Lung (tissue), 12 donors: ENCODE results near the gene ECD. TPM values are rescaled to one million over a fixed set of nuclear protein-coding genes. Genes with fewer than 3 reads are reported as not detected.

ENCODE experiments used
- ATAC-seq: fragments of 200-7000 bp; cut with Tn5 transposase; one replicate; pipeline ENCODE4 v1.9.1; 2020; ENCODE audit warnings: moderate number of reproducible peaks; ENCODE audit not compliant: insufficient read depth, low FRiP score
- DNase-seq, 3 donors: peaks; one replicate each; pipeline ENCODE4 v3.0.0-alpha.2; 2013 to 2017
- H3K27ac ChIP-seq, 2 donors: one replicate each; pipeline ENCODE4 v1.5.1; 2013; ENCODE audit warnings: mild to moderate bottlenecking in 2 of 2, moderate library complexity in 2 of 2, control low read depth in 1 of 2, inconsistent platforms in 1 of 2, low read depth in 1 of 2, low read length in 1 of 2
- H3K27me3 ChIP-seq, 3 donors: one replicate each; pipeline ENCODE4 v1.5.1; 2013; ENCODE audit warnings: low read length in 2 of 3; ENCODE audit not compliant: control insufficient read depth in 3 of 3, insufficient read depth in 3 of 3
- H3K36me3 ChIP-seq, 4 donors: one replicate each; pipeline ENCODE4 v1.5.1; 2013; ENCODE audit warnings: low read length in 4 of 4, mild to moderate bottlenecking in 1 of 4, moderate library complexity in 1 of 4; ENCODE audit not compliant: control insufficient read depth in 4 of 4, insufficient read depth in 4 of 4
- H3K4me1 ChIP-seq, 5 donors: one replicate each; pipeline ENCODE4 v1.5.1; 2013; ENCODE audit warnings: low read length in 5 of 5, mild to moderate bottlenecking in 2 of 5, moderate library complexity in 1 of 5; ENCODE audit not compliant: control insufficient read depth in 5 of 5, insufficient read depth in 5 of 5
- H3K4me3 ChIP-seq: one replicate; pipeline ENCODE4 v1.5.1; 2013; ENCODE audit warnings: mild to moderate bottlenecking, control low read depth, moderate library complexity
- H3K9ac ChIP-seq, 2 donors: one replicate each; pipeline ENCODE4 v1.5.1; 2013; ENCODE audit warnings: low read length in 2 of 2, control low read depth in 1 of 2; ENCODE audit not compliant: insufficient read depth in 1 of 2
- H3K9me3 ChIP-seq, 4 donors: one replicate each; pipeline ENCODE4 v1.5.1; 2013; ENCODE audit warnings: low read length in 3 of 4, mild to moderate bottlenecking in 1 of 4, moderate library complexity in 1 of 4; ENCODE audit not compliant: control insufficient read depth in 4 of 4, insufficient read depth in 3 of 4
- CTCF ChIP-seq: IDR thresholded peaks from 2 replicates; pipeline ENCODE4 v1.5.1; 2012; ENCODE audit warnings: mild to moderate bottlenecking; ENCODE audit errors: control extremely low read depth, extremely low read depth
- WGBS, 2 donors: extraction: QIAGEN DNeasy Blood & Tissue Kit; methylation state at CpG; one replicate each; pipeline ENCODE4 v1.1.7; 2013; 5-methylcytosine and 5-hydroxymethylcytosine counted together
- polyA plus RNA-seq, 2 donors: library from polyadenylated mRNA; stranded (reverse); fragments of 200-250 nt; gene quantifications; one replicate each; pipeline ENCODE4 v1.2.1, GENCODE V29; 2013
- total RNA-seq, 2 donors: library from RNA; depleted of rRNA in 1 of 2; stranded (reverse); fragments of >200 nt in 1 of 2; gene quantifications; one replicate each; pipeline ENCODE4 v1.2.1, GENCODE V29; 2014 to 2021
- donor health status: control.
- donor health status: control.
- donor health status: Bipolar disorder and iron deficiency.
- donor health status: healthy.
- donor health status: DM: yes; HTN: yes; CAD: no.

The ECD gene
- total and polyA plus RNA-seq, 4 donors, result 11.2 to 29.5 (median 15.8) TPM

- no peaks in the 10 kb centered on the region for H3K27me3 ChIP-seq
- no peak for TF ChIP-seq CTCF
- H3K4me3 ChIP-seq, result no peak overlapping the region
- H3K9ac ChIP-seq, result peak overlapping the region in 1 of 2 donors; percentile 99
- H3K36me3 ChIP-seq, result peaks cover 0 to 2% (median under 1%) of the 10 kb centered on the region in 4 donors
- DNase-seq, result no peak
- peaks cover 0 to 18% (median 6%) of the 10 kb centered on the region in 5 donors for H3K4me1 ChIP-seq
- H3K27ac ChIP-seq, result peak overlapping the region in 1 of 2 donors; percentile 90
- ATAC-seq, result no peak
- H3K9me3 ChIP-seq, result no peaks in the 10 kb centered on the region
- WGBS, 2 donors, result 8 to 9% methylated on average over 5 of the region's 5 CpGs
Measured at GRCh38 chr10:73094986-73095480, 72.8 kb downstream of the ECD start.

- Histone ChIP-seq H3K27me3 (no peaks in the 10 kb centered on the region), H3K4me1 (peaks cover 0 to 18% (median 6%) of the 10 kb centered on the region in 5 donors), H3K9me3 (no peaks in the 10 kb centered on the region), H3K4me3 (no peak overlapping the region), H3K27ac (no peak overlapping the region), H3K9ac (peak overlapping the region in 1 of 2 donors; percentile 99), H3K36me3 (no peaks in the 10 kb centered on the region)
- ATAC-seq (no peak), DNase-seq (peak in 2 of 3 donors; percentile 47 to 65)
- no peak for TF ChIP-seq CTCF
- 64 to 79% methylated on average over 2 of the region's 2 CpGs for WGBS, 2 donors
Measured at GRCh38 chr10:73093922-73094850, 73.6 kb downstream of the ECD start.

GRCh38 chr10:73092830-73093229 lies 75.0 kb downstream of the ECD start:
- no peak overlapping the region for H3K4me3 ChIP-seq
- ATAC-seq, result no peak

More at GRCh38 chr10:73092830-73093229, 75.0 kb downstream of the ECD start:
- no peak for TF ChIP-seq CTCF
- no peaks in the 10 kb centered on the region for H3K36me3 ChIP-seq
- no peak for DNase-seq
- no peaks in the 10 kb centered on the region for H3K27me3 ChIP-seq
- no peak overlapping the region for H3K27ac ChIP-seq
- 99 to 100% methylated on average over 3 of the region's 3 CpGs for WGBS, 2 donors
- H3K9ac ChIP-seq, result no peak overlapping the region
- peaks cover 0 to 18% (median 10%) of the 10 kb centered on the region in 5 donors for H3K4me1 ChIP-seq
- H3K9me3 ChIP-seq, result no peaks in the 10 kb centered on the region
